ENCODE data around the gene HCFC1R1. TPM values are rescaled to one million over a fixed set of nuclear protein-coding genes. Genes with fewer than 3 reads are reported as not detected.

Gene HCFC1R1
- total and polyA plus RNA-seq, 4 experiments from 2014 or later: 16.0 to 23.8 (median 18.2) TPM

DNA sequence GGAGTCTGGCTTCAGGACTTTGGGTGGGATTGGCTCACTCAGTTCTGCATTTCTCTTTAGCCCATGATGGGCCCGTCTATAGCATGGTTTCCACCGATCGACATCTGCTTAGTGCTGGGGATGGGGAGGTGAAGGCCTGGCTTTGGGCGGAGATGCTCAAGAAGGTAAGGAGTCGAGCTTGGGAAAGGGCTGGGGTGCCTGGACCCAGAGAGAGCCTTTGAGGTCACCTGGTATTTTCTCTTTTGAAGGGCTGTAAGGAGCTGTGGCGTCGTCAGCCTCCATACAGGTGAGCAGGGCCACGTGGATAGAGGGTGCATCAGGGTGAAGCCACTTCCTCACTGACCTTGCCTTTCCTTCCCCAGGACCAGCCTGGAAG is 2.2 kb upstream of the HCFC1R1 start:
- Mint-ChIP-seq H3K27ac (peak overlapping the region in 1 of 7 donors; percentile 42), H3K36me3 (peaks cover 3 to 22% of the 10 kb centered on the region in 2 donors), H3K4me3 (peak overlapping the region in 2 of 8 donors; percentile 26 to 41), H3K4me1 (peaks cover 25 to 62% (median 48%) of the 10 kb centered on the region in 4 donors), H3K27me3 (peaks cover 4% of the 10 kb centered on the region in 2 donors), H3K9me3 (peaks cover 0 to 1% (median 0%) of the 10 kb centered on the region in 8 donors)
- CTCF ChIA-PET (ENCODE audit: partially characterized antibody): interaction anchor here (1.1 to 18.6 kb wide), 5 partner anchors 8 to 105 kb away, joined by 5 to 444 read pairs (median 22); partner anchors contain the start of genes CLDN9 and ZNF213
- H3K27ac ChIP-seq (ENCODE audit: low read depth, low read length): no peak overlapping the region
- peaks cover 20% of the 10 kb centered on the region for H3K36me3 ChIP-seq (ENCODE audit: insufficient read depth, low read length)
- H3K9me3 ChIP-seq (ENCODE audit: control insufficient read depth in 1 of 2, low read length in 2 of 2): no peaks in the 10 kb centered on the region
- peaks cover 56% of the 10 kb centered on the region for H3K4me1 ChIP-seq (ENCODE audit: insufficient read depth, low read length)
- intact Hi-C loops (cut with micrococcal nuclease): loop anchor here (10.0 kb wide), 1 partner anchor 121 kb away; no protein-coding TSS in a partner anchor
- peaks cover 9% of the 10 kb centered on the region for H3K27me3 ChIP-seq (ENCODE audit: insufficient read depth, low read length)
- no peak for DNase-seq
- POLR2A ChIA-PET (ENCODE audit: partially characterized antibody): no interaction called here
- H3K4me3 ChIP-seq (ENCODE audit: low read length in 2 of 2): no peak overlapping the region

DNA sequence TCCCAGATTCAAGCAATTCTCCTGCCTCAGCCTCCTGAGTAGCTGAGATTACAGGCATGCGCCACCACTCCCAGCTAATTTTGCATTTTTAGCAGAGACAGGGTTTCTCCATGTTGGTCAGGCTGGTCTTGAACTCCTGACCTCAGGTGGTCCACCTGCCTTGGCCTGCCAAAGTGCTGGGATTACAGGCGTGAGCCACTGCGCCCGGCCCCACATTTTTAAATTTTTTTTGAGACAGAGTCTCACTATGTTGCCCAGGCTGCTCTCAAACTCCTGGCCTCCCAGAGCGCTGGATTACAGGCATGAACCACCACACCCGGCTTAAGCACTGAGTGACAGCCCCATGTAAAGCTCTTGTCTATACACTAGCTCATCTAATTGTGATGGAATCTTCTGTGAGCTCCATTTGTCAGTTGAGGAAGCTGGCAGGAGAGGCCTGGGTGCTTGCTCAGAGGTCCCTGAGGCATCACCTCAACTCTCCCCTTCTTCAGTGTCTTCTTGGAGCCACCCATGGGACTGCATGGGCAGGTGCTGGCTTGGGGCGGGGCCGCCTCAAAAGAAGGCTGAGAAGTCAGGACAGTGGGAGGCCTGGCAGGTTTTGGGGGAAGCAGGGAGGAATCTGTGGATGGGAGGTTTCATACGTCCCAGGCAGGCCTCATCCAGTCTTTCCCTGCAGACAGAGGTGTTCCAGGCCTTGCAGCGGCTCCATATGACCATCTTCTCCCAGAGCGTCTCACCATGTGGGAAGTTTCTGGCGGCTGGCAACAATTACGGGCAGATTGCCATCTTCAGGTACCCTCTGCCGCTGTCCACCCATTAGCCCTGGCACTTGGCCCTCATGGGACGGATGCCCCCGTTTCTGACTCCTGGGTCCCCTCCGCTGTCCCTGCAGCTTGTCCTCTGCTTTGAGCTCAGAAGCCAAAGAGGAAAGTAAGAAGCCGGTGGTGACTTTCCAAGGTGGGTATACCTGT is 1.6 kb upstream of the HCFC1R1 start:
- no peak overlapping the region for H3K27ac ChIP-seq (ENCODE audit: low read depth, low read length)
- Mint-ChIP-seq H3K36me3 (peaks cover 3 to 22% of the 10 kb centered on the region in 2 donors), H3K27ac (peak overlapping the region in 1 of 7 donors; percentile 42), H3K27me3 (peaks cover 4% of the 10 kb centered on the region in 2 donors), H3K9me3 (peaks cover 0 to 1% (median 0%) of the 10 kb centered on the region in 8 donors), H3K4me3 (peak overlapping the region in 2 of 8 donors; percentile 12 to 26), H3K4me1 (peaks cover 25 to 69% (median 49%) of the 10 kb centered on the region in 4 donors)
- CTCF ChIA-PET (ENCODE audit: partially characterized antibody): interaction anchor here (0.7 to 18.6 kb wide), 6 partner anchors 9 to 837 kb away, joined by 3 to 444 read pairs (median 8); partner anchors contain the start of gene CLDN9
- intact Hi-C loops (cut with micrococcal nuclease): loop anchor here (10.0 kb wide), 1 partner anchor 121 kb away; no protein-coding TSS in a partner anchor
- no peak overlapping the region for H3K4me3 ChIP-seq (ENCODE audit: low read length in 2 of 2)
- DNase-seq: peak in 1 of 5 donors; percentile 32
- H3K4me1 ChIP-seq (ENCODE audit: insufficient read depth, low read length): peaks cover 61% of the 10 kb centered on the region
- peaks cover 20% of the 10 kb centered on the region for H3K36me3 ChIP-seq (ENCODE audit: insufficient read depth, low read length)
- H3K27me3 ChIP-seq (ENCODE audit: insufficient read depth, low read length): peaks cover 6% of the 10 kb centered on the region
- no peaks in the 10 kb centered on the region for H3K9me3 ChIP-seq (ENCODE audit: control insufficient read depth in 1 of 2, low read length in 2 of 2)
- POLR2A ChIA-PET (ENCODE audit: partially characterized antibody): interaction anchor here (2.2 to 2.4 kb wide), 3 partner anchors 20 to 109 kb away, joined by 5 to 11 read pairs (median 7); partner anchors contain the start of genes MMP25 and ZNF213

DNA sequence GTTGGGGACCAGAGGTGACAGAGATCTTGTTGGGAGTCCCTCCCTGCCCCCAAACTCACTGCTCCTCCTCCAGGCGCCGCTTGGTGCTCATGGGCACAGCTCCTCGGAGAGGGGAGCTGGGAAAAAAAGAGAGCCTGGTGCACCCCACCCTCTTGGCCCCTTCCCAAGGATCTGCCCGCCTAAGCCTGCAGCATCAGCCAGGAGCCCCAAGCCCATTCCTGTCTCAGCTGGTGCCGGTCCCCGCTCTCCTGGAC is 400 bp downstream of the HCFC1R1 start:
- Mint-ChIP-seq H3K27me3 (peaks cover 0 to 2% of the 10 kb centered on the region in 2 donors), H3K4me3 (peak overlapping the region; percentile 87 to 97 (median 93)), H3K9me3 (no peaks in the 10 kb centered on the region), H3K27ac (peak overlapping the region; percentile 92 to 99 (median 98)), H3K4me1 (peaks cover 21 to 68% (median 44%) of the 10 kb centered on the region in 4 donors), H3K36me3 (peaks cover 3 to 22% of the 10 kb centered on the region in 2 donors)
- no peak for DNase-seq
- Histone ChIP-seq H3K9me3 (ENCODE audit: control insufficient read depth in 1 of 2, low read length in 2 of 2) (no peaks in the 10 kb centered on the region), H3K27me3 (ENCODE audit: insufficient read depth, low read length) (no peaks in the 10 kb centered on the region), H3K36me3 (ENCODE audit: insufficient read depth, low read length) (peaks cover 20% of the 10 kb centered on the region), H3K4me3 (ENCODE audit: low read length in 2 of 2) (peak overlapping the region; percentile 38 to 85), H3K27ac (ENCODE audit: low read depth, low read length) (peak overlapping the region; percentile 90), H3K4me1 (ENCODE audit: insufficient read depth, low read length) (peaks cover 50% of the 10 kb centered on the region)
- ChIA-PET CTCF (ENCODE audit: partially characterized antibody) (interaction anchor here (0.9 to 18.6 kb wide), 7 partner anchors 8 to 148 kb away, joined by 3 to 444 read pairs (median 4); partner anchors contain the start of gene CLDN9), POLR2A (ENCODE audit: partially characterized antibody) (interaction anchor here (0.6 to 5.9 kb wide), 9 partner anchors 7 to 127 kb away, joined by 3 to 89 read pairs (median 7); partner anchors contain the start of genes MMP25, PKMYT1 and ZNF213)
- intact Hi-C loops (cut with micrococcal nuclease): loop anchor here (10.0 kb wide), 1 partner anchor 119 kb away; no protein-coding TSS in a partner anchor

DNA sequence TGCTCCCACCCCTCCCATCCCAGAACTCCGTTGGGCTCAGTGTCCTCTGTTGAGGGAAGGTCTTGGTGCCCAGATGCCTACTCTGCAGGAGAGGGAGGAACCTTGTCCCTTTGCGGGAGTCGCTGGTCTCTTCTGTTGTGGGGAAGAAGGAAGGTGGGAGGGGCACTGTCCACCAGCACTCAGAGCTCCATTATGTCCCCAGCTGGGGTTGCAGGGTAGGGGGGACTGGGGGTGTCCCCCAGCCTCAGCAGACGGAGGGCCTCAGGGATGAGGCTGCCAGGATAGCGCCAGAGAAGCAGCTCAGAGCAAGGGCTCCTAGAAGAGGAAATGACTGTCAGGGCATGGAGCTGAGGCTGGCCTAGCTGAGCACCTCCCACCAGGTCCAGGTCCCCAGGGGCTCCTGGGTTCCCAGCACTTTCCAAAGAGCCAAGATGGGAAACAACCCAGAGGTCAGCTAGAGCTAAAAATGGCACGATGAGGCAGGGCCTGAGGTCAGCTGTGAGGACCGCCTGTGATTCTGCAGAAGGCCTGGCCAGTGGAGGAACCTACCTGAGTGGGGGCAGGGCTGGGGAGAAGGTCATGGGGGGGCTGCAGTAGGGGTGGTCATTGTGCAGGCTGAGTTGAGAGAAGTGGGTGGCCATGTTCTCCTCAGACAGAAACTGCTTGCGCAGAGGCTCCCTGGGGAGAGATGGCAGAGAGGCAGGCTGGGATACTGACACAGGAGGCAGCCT is 893 bp downstream of the HCFC1R1 start:
- peaks cover 0 to 2% of the 10 kb centered on the region in 2 donors for H3K27me3 Mint-ChIP-seq
- intact Hi-C loops (cut with micrococcal nuclease): loop anchor here (10.0 kb wide), 1 partner anchor 118 kb away; no protein-coding TSS in a partner anchor
- DNase-seq: peak in 1 of 5 donors; percentile 60
- CTCF ChIA-PET (ENCODE audit: partially characterized antibody): interaction anchor here (1.3 to 18.6 kb wide), 6 partner anchors 8 to 149 kb away, joined by 3 to 444 read pairs (median 13); partner anchors contain the start of gene CLDN9
- H3K36me3 Mint-ChIP-seq: peaks cover 3 to 22% of the 10 kb centered on the region in 2 donors
- Histone ChIP-seq H3K4me3 (ENCODE audit: low read length in 2 of 2) (peak overlapping the region in 1 of 2 donors; percentile 85), H3K27me3 (ENCODE audit: insufficient read depth, low read length) (no peaks in the 10 kb centered on the region), H3K9me3 (ENCODE audit: control insufficient read depth in 1 of 2, low read length in 2 of 2) (no peaks in the 10 kb centered on the region), H3K27ac (ENCODE audit: low read depth, low read length) (peak overlapping the region; percentile 90), H3K4me1 (ENCODE audit: insufficient read depth, low read length) (peaks cover 52% of the 10 kb centered on the region), H3K36me3 (ENCODE audit: insufficient read depth, low read length) (peaks cover 20% of the 10 kb centered on the region)
- peak overlapping the region; percentile 85 to 99 (median 92) for H3K27ac Mint-ChIP-seq
- peak overlapping the region; percentile 87 to 97 (median 93) for H3K4me3 Mint-ChIP-seq
- H3K4me1 Mint-ChIP-seq: peaks cover 19 to 66% (median 43%) of the 10 kb centered on the region in 4 donors
- H3K9me3 Mint-ChIP-seq: no peaks in the 10 kb centered on the region
- POLR2A ChIA-PET (ENCODE audit: partially characterized antibody): interaction anchor here (0.6 to 5.9 kb wide), 11 partner anchors 8 to 136 kb away, joined by 3 to 89 read pairs (median 6); partner anchors contain the start of genes MMP25, PKMYT1 and ZNF213

DNA sequence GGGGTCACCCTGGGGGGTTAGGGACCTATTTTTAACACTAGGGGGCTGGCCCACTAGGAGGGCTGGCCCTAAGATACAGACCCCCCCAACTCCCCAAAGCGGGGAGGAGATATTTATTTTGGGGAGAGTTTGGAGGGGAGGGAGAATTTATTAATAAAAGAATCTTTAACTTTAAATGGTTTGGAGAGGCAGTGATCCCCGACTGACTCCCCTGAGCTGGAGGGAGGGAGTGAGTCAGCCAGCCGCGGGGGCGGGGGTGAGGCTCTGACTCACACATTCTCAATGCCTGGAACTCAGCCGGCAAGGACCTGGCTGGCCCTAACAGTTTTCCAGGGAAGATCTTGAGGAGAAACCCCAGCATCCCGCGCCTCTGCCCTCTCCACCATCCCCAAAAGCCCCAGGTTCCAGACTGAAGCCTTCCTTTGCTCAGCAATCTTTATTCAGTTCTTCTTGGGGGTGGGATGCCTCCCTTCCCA is 1.5 kb downstream of the HCFC1R1 start:
- H3K4me1 Mint-ChIP-seq: peaks cover 19 to 66% (median 41%) of the 10 kb centered on the region in 4 donors

More for the DNA sequence above, 1.5 kb downstream of the HCFC1R1 start:
- peaks cover 18% of the 10 kb centered on the region for H3K36me3 ChIP-seq (ENCODE audit: insufficient read depth, low read length)
- peak overlapping the region in 1 of 2 donors; percentile 3 for H3K4me3 ChIP-seq (ENCODE audit: low read length in 2 of 2)
- Mint-ChIP-seq H3K9me3 (no peaks in the 10 kb centered on the region), H3K27me3 (peaks cover 0 to 2% of the 10 kb centered on the region in 2 donors), H3K36me3 (peaks cover 3 to 20% of the 10 kb centered on the region in 2 donors), H3K27ac (peak overlapping the region; percentile 87 to 99 (median 89)), H3K4me3 (peak overlapping the region; percentile 38 to 97 (median 90))
- H3K4me1 ChIP-seq (ENCODE audit: insufficient read depth, low read length): peaks cover 51% of the 10 kb centered on the region
- peak; percentile 39 to 93 (median 47) for DNase-seq
- no peaks in the 10 kb centered on the region for H3K9me3 ChIP-seq (ENCODE audit: control insufficient read depth in 1 of 2, low read length in 2 of 2)
- no peaks in the 10 kb centered on the region for H3K27me3 ChIP-seq (ENCODE audit: insufficient read depth, low read length)
- POLR2A ChIA-PET (ENCODE audit: partially characterized antibody): interaction anchor here (0.5 to 5.9 kb wide), 9 partner anchors 8 to 136 kb away, joined by 3 to 89 read pairs (median 3); no protein-coding TSS in a partner anchor
- peak overlapping the region; percentile 90 for H3K27ac ChIP-seq (ENCODE audit: low read depth, low read length)
- intact Hi-C loops (cut with micrococcal nuclease): loop anchor here (10.0 kb wide), 1 partner anchor 117 kb away; no protein-coding TSS in a partner anchor
- CTCF ChIA-PET (ENCODE audit: partially characterized antibody): interaction anchor here (1.3 to 18.6 kb wide), 6 partner anchors 9 to 149 kb away, joined by 3 to 444 read pairs (median 13); partner anchors contain the start of gene CLDN9

All from CD4-positive, alpha-beta memory T cell (primary cell).